HepG2 (cell line): ENCODE results near the gene PRKCZ. TPM values are rescaled to one million over a fixed set of nuclear protein-coding genes. Genes with fewer than 3 reads are reported as not detected.

Experiments used
- ATAC-seq: fragments of 200-7000 bp; cut with Tn5 transposase; 3 replicates; pipeline ENCODE4 v1.9.1; 2020; ENCODE audit warnings: mild to moderate bottlenecking, moderate library complexity
- BruUV-seq: library from RNA; stranded (reverse); fragments of 400-500 nt; replicated peaks from 2 replicates; lab custom pipeline; 2021; lab: Mats Ljungman, UMichigan
- CTCF ChIA-PET: fragments of 300-600 bp; formaldehyde crosslinking; extraction: SDS; loops from one replicate; lab custom pipeline; 2021; ENCODE audit warnings: low total read pairs, inconsistent platforms, low intra/inter-chr PET ratio; lab: Yijun Ruan, JAX
- POLR2A ChIA-PET: fragments of 350-600 bp; sonication (Branson Sonifier 250); formaldehyde crosslinking; loops from one replicate; lab custom pipeline; 2020; ENCODE audit warnings: antibody characterized with exemption, inconsistent platforms; lab: Yijun Ruan, JAX
- DNase-seq: peaks from one replicate; pipeline ENCODE4 v3.0.0-alpha.2; 2015; ENCODE audit warnings: low spot score
- FAIRE-seq: peaks from 3 replicates; lab custom pipeline; 2011; peaks lifted over from hg19 to GRCh38; lab: Jason Lieb, UNC
- H2AFZ ChIP-seq: one replicate; pipeline ENCODE4 v1.6.1; 2011; ENCODE audit warnings: low read length, inconsistent platforms
- H3K27ac ChIP-seq: fragments of 300-600 bp; 3 replicates; pipeline ENCODE4 v1.8.0; 2011; ENCODE audit warnings: mixed run types, mild to moderate bottlenecking, mixed read lengths, low read length, inconsistent platforms; ENCODE audit not compliant: insufficient read depth; ENCODE audit errors: extremely low read length
- H3K27me3 ChIP-seq, 2 experiments: fragments of 200-600 bp in 1 of 2; 2 replicates in 1 of 2; 3 replicates in 1 of 2; pipeline versions ENCODE4 v1.6.0 to v1.8.0; 2011; ENCODE audit warnings: low read length in 2 of 2, mild to moderate bottlenecking in 2 of 2, moderate library complexity in 2 of 2, inconsistent platforms in 1 of 2; ENCODE audit not compliant: insufficient read depth in 2 of 2, control insufficient read depth in 1 of 2
- H3K36me3 ChIP-seq, 2 experiments: fragments of 200-600 bp in 1 of 2; replicated peaks in 1 of 2; 2 replicates in 1 of 2; 3 replicates in 1 of 2; pipeline versions ENCODE4 v1.5.1 to v1.8.0; 2011; ENCODE audit warnings: low read length in 2 of 2, inconsistent platforms in 1 of 2; ENCODE audit not compliant: insufficient read depth in 2 of 2, control insufficient read depth in 1 of 2
- H3K4me1 ChIP-seq: 2 replicates; pipeline ENCODE4 v1.5.1; 2012; ENCODE audit warnings: low read length, inconsistent platforms; ENCODE audit not compliant: insufficient read depth
- H3K4me2 ChIP-seq: 2 replicates; pipeline ENCODE4 v1.6.0; 2011; ENCODE audit warnings: low read depth, low read length, inconsistent platforms
- H3K4me3 ChIP-seq, 3 experiments: fragments of 200-600 bp in 1 of 3; sonication (generic), shearing (Covaris generic) in 1 of 3; replicated peaks in 1 of 3; 2 replicates each; pipeline ENCODE4 v1.5.1; 2011 to 2016; ENCODE audit warnings: low read length in 3 of 3, inconsistent platforms in 2 of 3, low read depth in 2 of 3, mild to moderate bottlenecking in 2 of 3, control low read depth in 1 of 3, mixed read lengths in 1 of 3; ENCODE audit not compliant: insufficient read depth in 1 of 3
- H3K79me2 ChIP-seq: one replicate; pipeline ENCODE4 v1.6.1; 2011; ENCODE audit warnings: low read length, inconsistent platforms; ENCODE audit not compliant: insufficient read depth
- H3K9ac ChIP-seq: 2 replicates; pipeline ENCODE4 v1.6.0; 2011; ENCODE audit warnings: mild to moderate bottlenecking, low read depth, low read length, inconsistent platforms; ENCODE audit not compliant: insufficient read depth
- H3K9me3 ChIP-seq: 2 replicates; pipeline ENCODE4 v1.5.1; 2012; ENCODE audit warnings: mild to moderate bottlenecking, low read length
- H4K20me1 ChIP-seq: 2 replicates; pipeline ENCODE4 v1.6.0; 2011; ENCODE audit warnings: inconsistent platforms, mild to moderate bottlenecking, low read length, moderate library complexity; ENCODE audit not compliant: insufficient read depth
- AGO2 ChIP-seq: fragments of 200-400 bp; formaldehyde crosslinking; optimal IDR thresholded peaks from 2 replicates; pipeline ENCODE3; 2017; ENCODE audit warnings: mild to moderate bottlenecking, low read depth, low read length, moderate library complexity
- CHD2 ChIP-seq: IDR thresholded peaks from 2 replicates; pipeline ENCODE4 v1.6.1; 2011; ENCODE audit warnings: low read depth, low read length, improper control_type of control experiment
- MZF1 ChIP-seq: sonication (generic); formaldehyde crosslinking; IDR thresholded peaks from 2 replicates; pipeline ENCODE4 v1.8.1; 2023; ENCODE audit warnings: mild to moderate bottlenecking, missing genetic modification reagents, borderline replicate concordance
- NR2F2 ChIP-seq: IDR thresholded peaks from 2 replicates; pipeline ENCODE4 v1.6.1; 2012; ENCODE audit warnings: low read depth, inconsistent platforms, borderline replicate concordance
- PRMT3 ChIP-seq: sonication (generic); formaldehyde crosslinking; IDR thresholded peaks from 2 replicates; pipeline ENCODE4 v1.8.1; 2022; ENCODE audit warnings: low read depth, mild to moderate bottlenecking, moderate library complexity, missing genetic modification reagents, borderline replicate concordance
- RBM22 ChIP-seq: fragments of 200-400 bp; formaldehyde crosslinking; optimal IDR thresholded peaks from 2 replicates; pipeline ENCODE3; 2017; ENCODE audit warnings: mild to moderate bottlenecking, low read length, moderate library complexity
- TEAD2 ChIP-seq: sonication (generic); formaldehyde crosslinking; IDR thresholded peaks from 2 replicates; pipeline ENCODE4 v1.9.0; 2021; ENCODE audit warnings: missing genetic modification reagents
- TFDP1 ChIP-seq: IDR thresholded peaks from 2 replicates; pipeline ENCODE4 v1.6.1; 2016; ENCODE audit warnings: missing compliant biosample characterization, missing genetic modification reagents, borderline replicate concordance
- ZNF362 ChIP-seq: sonication (generic); formaldehyde crosslinking; IDR thresholded peaks from 2 replicates; pipeline ENCODE4 v1.4.0; 2020; ENCODE audit warnings: missing genetic modification reagents, mild to moderate bottlenecking, borderline replicate concordance
- WGBS: methylation state at CpG from one replicate; pipeline ENCODE4 v1.1.6; 2017; ENCODE audit warnings: low lambda C conversion rate; 5-methylcytosine and 5-hydroxymethylcytosine counted together
- in situ Hi-C: cut with HindIII; loops from 2 replicates; pipeline ENCODE4 v1.10.0; 2017; ENCODE audit warnings: low pct_unique_long_range_greater_than_20kb; ENCODE audit not compliant: extremely low pct_ligation_motif_present
- intact Hi-C: fragments of 100-400 bp; cut with micrococcal nuclease; formaldehyde crosslinking; loops from one replicate; pipeline ENCODE4 v1.10.0; 2022; ENCODE audit not compliant: unreplicated experiment
- polyA plus RNA-seq, 8 experiments: library from polyadenylated mRNA; depleted of rRNA in 3 of 8; stranded (reverse) in 7 of 8; unstranded in 1 of 8; fragments of >200 nt; fragmentation: Illumina TruSeq in 4 of 8; extraction: Trizol in 4 of 8; gene quantifications; 2 replicates each; pipeline versions ENCODE4 v1.2.1 to v1.2.3, GENCODE V29; 2011 to 2016; ENCODE audit warnings: low read depth in 4 of 8, missing spikeins in 1 of 8, mixed read lengths in 1 of 8; ENCODE audit not compliant: insufficient read depth in 1 of 8
- total RNA-seq, 5 experiments: library from RNA; depleted of rRNA; stranded (reverse); fragments of >200 nt; fragmentation: Illumina TruSeq; extraction: Trizol; gene quantifications; 2 replicates each; pipeline ENCODE4 v1.2.3, GENCODE V29; 2016; ENCODE audit warnings: low read depth in 1 of 5

Gene PRKCZ
- total and polyA plus RNA-seq, 2 of the 13 experiments (the other 11 are each of a cell fraction or from before 2014, with no cell fraction given), result 34.7 to 85.2 TPM

DNA sequence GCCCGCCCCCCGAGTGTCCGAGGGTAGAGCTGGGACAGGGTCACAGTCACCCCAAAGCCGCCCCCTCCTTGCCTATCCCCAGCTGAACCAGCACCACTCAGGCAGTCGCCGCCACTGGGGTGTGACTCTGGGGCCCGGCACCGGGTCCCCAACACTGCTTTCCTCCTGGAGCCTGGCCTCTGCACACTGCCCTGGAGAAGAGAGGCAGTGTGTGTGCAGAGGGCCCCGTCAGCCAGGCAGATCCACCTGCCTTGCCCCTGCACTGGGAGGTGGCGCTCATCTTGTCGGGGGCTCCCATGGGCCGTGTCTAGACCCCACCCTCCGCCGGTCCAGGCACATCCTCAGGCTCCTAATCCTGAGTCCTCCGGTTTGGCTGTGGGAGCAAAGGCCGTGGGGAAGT lies 128.7 kb downstream of the PRKCZ start:
- DNase-seq (no peak), FAIRE-seq (no peak), ATAC-seq (no peak)
- CTCF ChIA-PET, result no interaction called here
- intact Hi-C loops (no loop called here), in situ Hi-C loops (loop anchor here (25.0 kb wide), 1 partner anchor 333 kb away; no protein-coding TSS in a partner anchor)
- POLR2A ChIA-PET, result no interaction called here
- no peak overlapping the region for H3K4me3 ChIP-seq
- H3K9ac ChIP-seq, result no peak overlapping the region
- WGBS, result 98% methylated on average over 9 of the region's 16 CpGs
- no peaks in the 10 kb centered on the region for H3K79me2 ChIP-seq
- H3K4me2 ChIP-seq, result no peak overlapping the region
- H3K9me3 ChIP-seq, result no peaks in the 10 kb centered on the region
- no TSS peak for BruUV-seq
- no peaks in the 10 kb centered on the region; the same call in 1 of the 2 replicates for H4K20me1 ChIP-seq
- no peaks in the 10 kb centered on the region for H3K4me1 ChIP-seq
- peaks cover 24 to 46% of the 10 kb centered on the region in 2 experiments for H3K36me3 ChIP-seq
- no peaks in the 10 kb centered on the region for H3K27me3 ChIP-seq
- TF ChIP-seq AGO2 (peak; percentile 14), MZF1 (CRISPR knock-in tag) (no peak), CHD2 (no peak), NR2F2 (no peak), TFDP1 (CRISPR knock-in tag) (no peak), RBM22 (no peak), TEAD2 (CRISPR knock-in tag) (no peak), ZNF362 (CRISPR knock-in tag) (no peak), PRMT3 (CRISPR knock-in tag) (no peak)
- H2AFZ ChIP-seq, result no peak overlapping the region
- H3K27ac ChIP-seq, result no peak overlapping the region
